HG03521 (cell line): ENCODE measurements around the gene ATP1B3.
"Not testable (repeated sequence)": the region's sequence is repeated elsewhere in the genome, so short reads cannot be mapped to it uniquely, and the experiment has no call there.

Source experiments
- ATAC-seq: cut with Tn5 transposase; IDR thresholded peaks from one replicate; pipeline ENCODE4 v1.9.1; 2021; ENCODE audit warnings: mild to moderate bottlenecking, moderate library complexity; ENCODE audit not compliant: unreplicated experiment

The ATP1B3 gene

DNA sequence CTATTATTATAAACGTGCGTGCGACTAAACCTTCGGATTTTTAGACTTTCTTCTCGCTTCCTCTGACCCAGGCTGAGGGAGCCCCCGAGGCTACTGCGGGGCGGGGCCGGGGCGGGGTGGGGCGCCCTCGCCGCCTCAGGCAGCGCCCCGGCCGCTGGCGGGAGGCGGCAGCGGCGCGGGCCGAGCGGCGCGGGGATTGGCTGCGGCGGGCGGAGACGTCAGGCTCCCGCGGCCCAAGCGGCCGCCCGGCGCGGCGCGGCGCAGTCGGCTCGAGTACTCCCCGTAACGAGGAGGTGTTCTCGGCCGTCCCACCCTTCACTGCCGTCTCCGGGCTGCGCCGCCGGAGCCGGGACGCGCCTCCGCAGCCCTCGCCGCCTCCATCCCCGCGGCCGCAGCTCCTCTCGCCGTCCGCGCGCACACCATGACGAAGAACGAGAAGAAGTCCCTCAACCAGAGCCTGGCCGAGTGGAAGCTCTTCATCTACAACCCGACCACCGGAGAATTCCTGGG, at the start of gene ATP1B3:
Gene ATP1B3, plus strand, starts transcription at position 263 of the 510 bp plus-strand sequence. Its CDS starts 159 bp downstream, at position 422.
- peak; percentile 81 for ATAC-seq

DNA sequence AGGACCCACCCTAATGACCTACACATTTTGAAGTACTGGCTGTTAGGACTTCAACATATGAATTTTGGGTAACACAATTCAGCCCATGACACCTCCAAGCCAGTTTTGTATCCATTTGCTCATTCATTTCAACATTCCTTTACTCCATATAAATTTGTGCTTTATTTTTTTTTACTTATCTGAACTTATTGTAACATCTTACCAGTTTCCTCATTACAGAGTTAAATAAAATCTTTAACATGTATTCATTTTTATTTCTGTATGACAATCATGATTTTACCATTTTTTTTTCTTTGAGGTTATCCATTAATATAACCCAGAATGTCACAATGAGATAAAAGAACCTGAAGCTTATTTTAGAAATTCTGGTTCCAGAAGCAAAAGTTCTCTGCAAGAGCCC, 48.0 kb upstream of the ATP1B3 start:
- ATAC-seq, result no peak

DNA sequence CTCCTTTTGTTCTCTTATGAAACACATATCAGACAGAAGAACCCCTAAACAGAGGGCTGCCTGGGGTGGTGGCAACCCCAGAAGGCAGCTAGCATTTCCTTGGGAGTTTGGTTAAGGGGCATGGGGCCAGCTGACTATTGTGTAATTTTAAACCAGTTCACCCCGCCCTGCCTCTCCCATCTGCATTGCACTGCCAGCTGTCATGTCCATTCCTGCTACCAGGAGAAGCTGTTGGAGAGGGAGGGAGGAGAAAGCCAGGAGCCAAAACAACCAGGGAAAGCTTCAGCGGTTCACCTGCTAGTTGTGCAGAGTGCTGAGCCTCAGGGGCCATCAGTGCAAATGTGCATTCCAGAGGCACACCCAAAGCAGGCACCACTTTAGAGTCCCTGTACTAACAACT, 47.6 kb upstream of the ATP1B3 start:
- no peak for ATAC-seq

DNA sequence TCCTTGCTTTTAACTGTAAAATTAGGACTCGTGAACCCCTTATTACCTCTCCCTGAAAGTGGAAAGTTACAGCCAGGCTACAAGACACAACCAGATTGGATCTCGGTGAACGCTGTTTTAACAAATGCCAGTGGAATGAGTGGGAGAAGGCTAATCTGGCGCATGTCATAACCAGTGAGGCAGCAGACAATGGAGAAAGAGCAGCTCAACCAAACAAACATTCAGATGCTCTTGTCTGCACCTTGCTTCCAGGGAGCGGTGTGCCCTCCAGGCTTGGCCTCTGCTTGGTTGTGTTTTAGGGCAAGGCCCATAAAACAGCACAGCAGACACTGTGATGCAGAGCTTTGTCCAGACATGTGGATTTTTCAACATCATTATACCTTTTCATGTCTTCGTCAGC, 45.9 kb upstream of the ATP1B3 start:
- ATAC-seq, result no peak

DNA sequence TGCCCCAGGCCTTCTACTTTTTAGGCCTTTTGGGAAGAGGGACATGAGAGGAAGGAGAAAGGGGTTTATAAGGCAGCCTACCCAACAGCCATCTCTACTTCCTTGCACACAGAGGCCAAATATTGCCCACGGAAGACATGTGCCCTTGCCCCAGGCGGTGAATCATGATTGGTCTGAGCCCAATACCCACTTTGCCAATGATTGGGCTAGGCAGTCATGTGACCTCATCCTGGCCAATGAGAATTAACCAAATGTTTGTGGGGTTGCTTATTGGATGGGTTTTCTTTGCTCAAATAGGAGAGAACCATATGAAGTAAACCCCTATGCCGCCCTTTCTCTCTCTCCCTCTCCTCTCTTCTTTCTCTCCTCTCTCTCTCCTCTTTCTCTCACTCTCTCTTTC, 42.2 kb upstream of the ATP1B3 start:
- ATAC-seq, result no peak

DNA sequence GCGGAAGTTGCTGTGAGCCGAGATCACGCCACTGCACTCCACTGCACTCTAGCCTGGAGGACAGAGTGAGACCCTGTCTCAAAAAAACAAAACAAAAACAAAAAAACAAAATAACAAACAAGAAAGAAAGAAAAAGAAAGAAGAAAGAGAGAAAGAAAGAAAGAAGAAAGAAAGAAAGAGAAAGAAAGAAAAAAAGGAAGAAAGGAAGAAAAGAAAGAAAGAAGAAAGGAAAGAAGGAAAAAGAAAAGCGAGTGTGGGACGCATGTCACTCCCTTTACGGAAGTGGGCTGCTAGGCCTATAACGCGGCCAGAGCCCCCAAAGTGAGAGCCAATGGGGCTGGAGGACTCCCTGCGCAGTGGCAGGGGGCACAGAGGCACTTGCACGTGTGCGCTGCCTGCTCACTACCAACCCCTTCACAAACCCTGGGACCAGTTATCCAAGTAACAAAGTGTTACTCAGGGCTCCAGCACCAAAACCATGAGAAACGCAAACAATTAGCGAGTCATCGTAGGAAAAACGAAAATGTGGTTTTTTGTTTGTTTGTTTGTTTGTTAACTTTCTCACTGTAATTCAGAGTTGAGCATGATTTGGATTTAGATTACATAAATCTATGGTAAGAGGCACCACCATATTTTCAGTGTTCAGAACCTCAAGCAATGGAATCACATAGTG, 40.8 kb upstream of the ATP1B3 start:
- no peak for ATAC-seq

DNA sequence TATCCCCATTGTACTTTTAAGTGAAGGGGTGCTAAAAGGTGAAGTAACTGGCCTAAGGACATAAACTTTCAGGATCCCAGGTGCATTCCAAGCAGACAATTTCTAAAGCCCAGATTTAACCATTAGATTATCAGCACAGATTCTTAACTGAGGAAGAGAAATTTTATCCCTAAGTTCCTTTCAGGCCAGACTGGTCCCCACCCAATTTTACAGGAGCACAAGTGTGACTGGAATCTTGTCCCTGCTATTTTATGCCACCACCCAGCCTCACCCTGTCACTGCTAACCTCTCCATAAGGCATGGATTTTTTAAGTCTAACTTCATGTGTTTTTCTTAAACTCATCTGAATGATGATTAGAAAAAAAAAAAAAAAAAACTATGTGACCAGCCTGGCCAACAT, 37.1 kb upstream of the ATP1B3 start:
- ATAC-seq, result no peak

DNA sequence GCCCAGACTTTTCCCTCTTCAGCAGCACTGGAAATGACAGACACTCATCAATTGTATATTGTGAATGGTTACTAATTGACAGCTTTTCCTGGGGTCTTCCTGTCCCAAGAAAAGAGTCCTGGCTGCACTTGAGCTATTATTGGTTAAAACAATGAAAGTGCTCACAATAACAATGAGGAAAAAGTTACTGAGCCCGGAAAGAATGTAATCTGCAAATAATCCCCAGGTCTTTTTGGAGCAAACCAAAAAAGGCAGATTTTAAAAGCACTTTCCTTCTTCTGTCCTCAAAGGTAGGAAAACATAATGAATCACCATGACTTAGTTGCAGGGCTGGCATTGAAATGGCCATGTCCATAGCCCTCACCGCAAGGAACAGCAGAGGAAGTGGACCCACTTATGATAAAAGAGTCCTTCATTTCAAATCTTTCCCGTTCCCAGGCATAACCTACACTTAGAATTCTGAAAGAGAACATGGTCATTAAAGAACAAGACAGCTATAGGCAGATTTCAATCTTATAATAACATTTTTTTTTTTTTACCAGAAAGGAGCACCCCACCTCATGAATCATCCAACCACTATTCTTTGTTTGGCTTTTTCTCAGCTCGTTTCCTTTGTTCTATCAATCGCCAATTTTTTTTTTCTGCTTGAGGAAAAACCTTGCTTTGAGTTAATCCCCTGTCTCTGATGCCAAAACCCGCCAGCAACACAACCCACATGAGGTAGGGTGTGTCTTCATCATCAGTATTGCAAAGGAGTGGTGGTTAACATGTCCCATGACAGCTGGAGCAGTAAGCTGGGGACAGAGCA, 35.5 kb upstream of the ATP1B3 start:
- ATAC-seq, result no peak

DNA sequence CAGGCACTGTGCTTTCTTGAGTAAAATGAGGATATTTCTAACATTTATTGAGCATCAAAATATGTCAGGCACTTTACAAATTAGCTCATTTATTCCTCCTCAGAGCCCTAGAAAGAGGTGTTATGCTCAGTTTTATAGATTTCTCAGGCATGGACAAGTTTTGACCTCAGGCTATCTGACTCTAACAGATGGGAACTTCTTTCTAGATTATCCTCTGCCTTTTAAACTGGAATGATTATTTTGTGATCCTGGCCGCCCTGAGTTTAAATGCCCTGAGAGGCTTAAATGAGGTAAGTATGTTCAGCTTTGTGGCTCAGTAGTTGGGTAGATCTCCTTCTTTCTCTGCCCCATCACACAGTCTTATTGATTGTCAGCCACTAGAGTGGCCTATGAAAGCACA, 32.3 kb upstream of the ATP1B3 start:
- no peak for ATAC-seq

DNA sequence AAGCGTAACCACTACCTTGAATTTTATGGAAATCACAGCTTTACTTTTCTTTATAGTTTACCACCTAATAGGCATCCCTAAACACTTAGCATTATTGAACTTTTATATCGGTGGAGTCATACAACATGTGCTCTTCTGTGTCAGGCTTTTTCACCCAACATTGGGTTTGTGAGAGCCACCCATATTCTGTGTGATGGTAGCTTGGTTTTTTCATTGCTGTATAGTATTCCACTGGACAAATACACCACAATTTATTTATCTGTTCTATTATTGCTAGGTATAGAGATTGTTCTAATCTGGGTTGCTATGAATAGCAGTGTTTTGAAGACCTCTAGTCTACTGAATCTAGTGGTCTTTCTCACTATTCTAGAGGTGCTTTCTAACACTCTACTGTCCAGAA, 31.6 kb upstream of the ATP1B3 start:
- no peak for ATAC-seq

DNA sequence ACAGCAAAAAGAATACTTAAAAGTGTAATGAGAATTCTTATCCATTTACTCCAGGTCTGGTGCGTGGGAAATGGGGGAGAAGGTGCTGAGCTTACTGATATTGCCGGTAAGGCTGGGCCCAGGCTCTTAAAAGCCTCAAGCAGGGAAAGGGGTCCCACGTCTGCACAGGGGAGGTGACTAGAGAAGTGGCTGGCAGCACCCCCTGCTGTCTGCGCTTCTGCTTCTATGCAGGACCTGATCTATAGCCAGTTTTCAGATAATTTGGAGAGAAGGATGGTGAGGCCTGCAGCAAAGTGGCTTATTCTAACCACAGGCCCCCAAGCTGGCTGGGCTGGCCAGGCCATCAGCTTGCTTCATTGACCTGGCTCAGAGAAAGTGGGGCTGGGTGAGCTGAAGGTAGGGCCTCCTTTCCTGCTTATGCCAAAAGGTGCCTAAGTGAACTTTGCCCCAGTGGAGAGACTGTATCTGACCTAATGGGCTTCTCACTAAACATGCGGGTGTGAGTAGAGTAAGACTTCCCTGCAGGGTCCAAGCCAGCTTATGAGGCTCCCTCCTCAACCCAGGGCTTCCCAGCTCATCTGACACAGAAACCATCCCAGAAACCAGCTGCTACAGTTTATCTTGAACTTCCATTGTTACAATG, 30.9 kb upstream of the ATP1B3 start:
- ATAC-seq, result no peak

DNA sequence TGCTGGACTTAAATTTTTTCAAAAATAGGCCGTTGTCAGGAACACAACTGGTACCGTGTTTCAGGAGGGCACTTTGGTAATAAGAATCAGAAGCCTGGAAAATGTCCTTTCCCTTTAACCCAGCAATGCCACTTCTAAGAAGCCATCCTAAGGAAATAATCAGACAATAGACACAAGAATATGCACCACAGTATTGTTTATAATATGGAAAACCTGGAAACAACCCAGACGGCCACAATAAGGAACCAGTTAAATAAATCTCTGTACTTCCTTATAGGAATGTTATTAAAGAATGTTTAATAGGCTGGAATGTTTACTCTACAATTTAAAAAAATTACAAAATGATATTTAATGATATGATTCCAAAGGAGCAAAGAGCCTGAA, 30.4 kb upstream of the ATP1B3 start:
- ATAC-seq, result no peak

DNA sequence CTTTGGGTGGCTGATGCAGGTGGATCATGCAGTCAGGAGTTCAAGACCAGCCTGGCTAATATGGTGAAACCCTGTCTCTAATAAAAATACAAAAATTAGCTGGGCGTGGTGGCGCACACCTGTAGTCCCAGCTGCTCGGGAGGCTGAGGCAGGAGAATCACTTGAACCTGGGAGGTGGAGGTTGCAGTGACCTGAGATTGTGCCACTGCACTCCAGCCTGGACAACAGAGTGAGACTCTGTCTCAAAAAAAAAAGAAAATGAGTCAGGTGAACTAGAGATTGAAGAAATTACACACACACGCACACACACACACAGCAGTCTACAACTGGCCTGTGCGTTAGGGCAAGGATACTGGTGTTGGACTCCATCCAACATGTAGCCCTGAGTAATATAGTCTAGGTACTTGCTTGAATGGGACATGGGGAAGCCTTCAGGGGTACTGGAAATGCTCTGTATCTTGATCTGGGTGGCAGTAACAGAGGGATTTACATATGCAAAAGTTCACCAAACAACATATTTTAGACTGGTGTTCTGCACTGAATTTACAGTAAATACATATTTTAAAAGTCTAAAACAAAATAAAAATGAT, 28.2 kb upstream of the ATP1B3 start:
- ATAC-seq, result not testable (repeated sequence)

DNA sequence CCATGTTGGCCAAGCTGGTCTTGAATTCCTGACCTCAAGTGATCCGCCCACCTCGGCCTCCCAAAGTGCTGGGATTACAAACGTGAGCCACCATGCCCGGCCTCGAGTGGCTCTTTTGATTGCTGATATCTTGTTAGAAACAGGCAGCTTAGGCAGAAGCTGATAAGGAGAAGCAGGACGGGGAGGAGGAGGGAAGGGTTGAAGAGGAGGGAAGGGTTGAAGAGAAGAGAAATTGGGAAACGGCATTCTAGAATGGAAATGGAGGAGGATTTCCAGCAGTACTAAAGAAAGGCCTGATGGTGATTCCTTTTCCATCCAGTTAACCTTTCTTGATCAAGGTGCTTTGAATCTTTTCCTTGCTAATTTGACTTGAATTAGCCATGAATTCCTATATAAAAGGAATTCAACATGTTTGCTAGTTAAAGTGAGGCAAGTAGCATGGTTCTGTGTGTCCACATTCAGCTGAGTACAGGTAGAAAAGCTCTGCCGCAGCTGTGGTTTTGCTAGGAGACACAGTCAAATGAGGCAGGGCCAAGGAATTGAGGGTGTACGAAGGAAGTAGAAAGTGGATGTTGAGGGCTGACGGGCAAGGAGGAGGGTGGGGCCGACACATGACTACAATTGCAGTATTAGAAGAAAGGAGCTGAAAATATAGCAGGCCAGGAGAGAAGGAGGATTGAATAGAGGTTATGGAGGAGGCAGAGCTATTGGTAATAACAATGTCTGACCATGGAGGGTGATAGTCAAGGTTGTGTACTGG, 27.2 kb upstream of the ATP1B3 start:
- no peak for ATAC-seq

DNA sequence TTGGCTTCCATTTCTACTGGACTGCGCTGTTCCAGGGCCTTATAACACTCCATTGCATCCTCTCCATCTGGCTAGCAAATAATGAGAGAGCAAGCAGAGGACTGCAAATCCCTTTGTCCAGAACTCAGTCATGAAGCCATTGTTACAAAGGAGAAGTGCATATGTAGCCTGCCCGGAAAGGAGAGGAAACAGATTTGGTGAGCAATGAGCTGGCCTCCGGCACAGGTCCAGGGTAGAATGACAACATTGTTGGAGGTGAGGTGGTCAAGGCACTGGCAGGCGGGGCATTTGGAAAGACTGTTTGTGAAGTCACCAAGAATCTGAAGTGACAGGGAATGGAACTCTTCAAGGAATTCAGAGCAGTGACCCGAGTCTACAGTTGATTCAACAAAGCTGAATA, 25.0 kb upstream of the ATP1B3 start:
- ATAC-seq, result no peak

DNA sequence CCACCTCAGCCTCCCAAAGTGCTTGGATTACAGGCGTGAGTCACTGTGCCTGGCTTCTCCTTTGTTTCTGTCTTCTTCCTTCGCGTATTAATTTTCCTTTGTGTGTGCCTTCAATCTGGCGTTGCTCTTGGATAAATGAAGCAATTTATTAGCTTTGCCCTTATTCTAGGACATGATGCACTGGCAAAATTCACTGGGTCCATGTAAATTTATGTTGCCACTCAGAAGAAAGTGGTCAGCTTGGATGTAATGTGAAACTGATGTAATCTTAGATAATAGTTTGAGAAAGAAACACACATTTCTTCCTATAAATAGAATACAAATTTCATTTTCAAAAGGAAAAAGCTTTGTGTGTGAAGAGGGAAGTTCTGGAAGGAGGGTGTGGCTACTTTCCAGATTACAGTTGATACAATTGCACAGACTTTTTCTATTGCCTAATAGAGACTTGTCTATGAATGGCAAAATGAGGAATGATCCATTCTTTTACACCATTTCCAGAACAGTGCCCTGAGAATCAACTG, 23.3 kb upstream of the ATP1B3 start:
- ATAC-seq, result no peak

DNA sequence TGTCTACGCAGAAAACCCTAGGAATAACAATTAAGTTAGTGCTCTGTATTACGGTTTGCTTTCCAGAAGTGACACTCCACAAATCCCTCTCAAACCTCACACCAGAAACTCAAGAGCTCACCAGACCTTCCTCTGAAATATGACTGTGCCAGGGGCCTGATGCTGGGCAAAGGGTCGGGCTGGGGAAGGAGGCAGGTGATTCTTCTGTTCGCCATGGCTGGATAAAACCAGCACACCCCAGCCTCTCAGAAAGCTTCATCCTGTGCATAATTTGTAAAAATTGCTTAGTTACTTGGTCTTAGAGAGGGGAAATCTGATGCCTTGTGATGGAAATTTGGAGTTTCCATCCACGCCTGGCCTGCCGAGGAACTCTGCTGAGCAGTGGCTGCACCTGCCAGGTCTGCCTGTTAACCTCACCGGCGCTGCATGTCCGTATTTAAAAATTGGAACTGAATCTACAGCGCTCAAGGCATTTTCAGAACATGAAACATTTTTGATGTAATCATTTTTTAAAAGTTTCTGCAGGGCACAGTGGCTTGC, 22.7 kb upstream of the ATP1B3 start:
- ATAC-seq, result no peak

DNA sequence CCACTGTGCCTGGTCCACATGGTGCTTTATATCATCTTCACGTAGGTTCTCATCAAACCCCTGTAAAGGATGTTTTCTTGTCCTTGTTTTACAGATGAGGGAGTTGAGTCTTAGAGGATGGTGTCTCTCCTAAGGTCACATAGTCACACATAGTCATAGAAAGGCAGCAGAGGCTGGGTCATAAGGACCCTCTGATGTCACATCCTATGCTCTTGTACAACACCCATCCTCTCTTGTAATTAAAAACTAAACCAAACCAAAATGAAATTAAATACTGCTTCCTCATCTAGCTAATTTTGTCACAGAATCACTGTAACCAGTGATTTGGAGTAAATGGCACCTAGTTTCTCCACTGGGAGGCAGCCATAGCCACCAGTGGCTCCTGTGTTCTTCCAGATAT, 21.8 kb upstream of the ATP1B3 start:
- ATAC-seq, result no peak

DNA sequence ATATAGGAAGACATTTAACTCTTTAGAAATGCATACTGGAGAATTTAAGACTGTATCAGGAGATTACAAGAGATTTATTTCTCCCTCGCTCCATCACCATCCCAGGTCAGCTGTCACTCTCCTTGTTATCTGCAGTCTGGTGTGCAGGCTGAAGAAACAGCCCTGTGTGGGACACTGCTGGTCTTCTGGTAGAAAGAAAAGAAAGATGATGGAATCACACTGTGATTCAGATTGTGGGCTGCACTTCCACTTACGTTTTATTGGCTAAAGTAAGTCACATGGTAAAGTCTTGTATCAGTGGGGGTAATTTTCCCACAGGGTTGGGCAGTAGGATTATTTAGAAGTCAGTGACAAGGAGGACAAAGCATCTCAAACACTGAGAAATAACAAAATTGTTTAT, 18.1 kb upstream of the ATP1B3 start:
- no peak for ATAC-seq

DNA sequence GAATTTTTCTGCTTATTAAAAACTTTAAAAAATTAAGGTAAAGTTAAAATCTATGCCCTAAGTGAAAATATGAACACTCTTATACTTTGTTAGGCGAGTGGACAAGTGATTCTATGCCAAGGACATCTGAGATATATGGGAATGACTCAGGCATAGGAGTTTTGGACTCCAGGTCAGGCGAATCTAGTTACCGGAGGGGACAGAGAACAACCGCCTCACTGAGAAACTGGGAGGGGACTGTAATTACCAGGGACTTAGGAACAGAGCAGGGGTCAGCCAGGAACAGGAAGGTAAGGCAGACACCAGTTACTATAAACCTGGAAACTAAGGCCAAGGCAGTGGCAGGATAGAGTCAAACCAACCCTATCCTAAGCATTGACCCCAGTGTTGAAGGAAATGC, 16.8 kb upstream of the ATP1B3 start:
- no peak for ATAC-seq
